ENCODE data around the gene PPP2R3A.
"Not testable (repeated sequence)": the region's sequence is repeated elsewhere in the genome, so short reads cannot be mapped to it uniquely, and the experiment has no call there.

PPP2R3A gene

DNA sequence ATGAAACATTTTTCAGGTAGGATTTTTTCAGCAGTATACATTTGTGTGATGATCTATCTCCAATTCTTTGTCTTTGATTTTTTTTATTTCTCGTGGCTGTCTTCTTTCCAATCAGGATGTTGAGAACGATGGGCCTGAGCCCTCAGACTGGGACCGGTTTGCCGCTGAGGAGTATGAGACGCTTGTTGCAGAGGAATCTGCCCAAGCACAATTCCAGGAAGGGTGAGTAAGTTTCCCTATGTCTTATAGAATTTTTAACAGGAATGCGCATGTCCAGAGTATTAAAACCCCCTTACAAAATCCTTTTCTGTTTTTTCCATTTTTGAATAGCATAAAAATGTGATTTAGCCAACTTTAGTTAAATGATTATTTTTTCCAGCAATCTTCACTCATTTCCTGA lies 140.6 kb downstream of the PPP2R3A start:
- no peak for DNase-seq (ENCODE audit: low read depth)

DNA sequence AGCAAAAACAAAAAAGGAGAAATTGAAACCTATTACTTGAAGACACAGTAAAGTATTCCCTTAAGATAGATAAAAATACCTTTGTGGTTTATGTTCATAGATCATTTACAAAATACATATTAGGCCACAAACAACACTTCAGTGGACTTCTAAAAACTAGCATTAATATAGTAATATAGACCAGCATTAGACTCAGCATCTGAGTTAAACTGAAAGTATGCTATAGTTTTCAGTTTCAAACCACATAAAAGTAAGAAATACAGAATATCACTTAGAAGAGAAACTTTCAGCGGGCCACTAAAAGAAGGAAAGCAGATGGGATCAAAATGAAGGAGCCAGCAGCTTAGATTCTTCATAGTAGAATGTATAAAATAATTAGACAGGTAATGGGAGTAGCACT lies 144.0 kb downstream of the PPP2R3A start:
- DNase-seq (ENCODE audit: low read depth): no peak

DNA sequence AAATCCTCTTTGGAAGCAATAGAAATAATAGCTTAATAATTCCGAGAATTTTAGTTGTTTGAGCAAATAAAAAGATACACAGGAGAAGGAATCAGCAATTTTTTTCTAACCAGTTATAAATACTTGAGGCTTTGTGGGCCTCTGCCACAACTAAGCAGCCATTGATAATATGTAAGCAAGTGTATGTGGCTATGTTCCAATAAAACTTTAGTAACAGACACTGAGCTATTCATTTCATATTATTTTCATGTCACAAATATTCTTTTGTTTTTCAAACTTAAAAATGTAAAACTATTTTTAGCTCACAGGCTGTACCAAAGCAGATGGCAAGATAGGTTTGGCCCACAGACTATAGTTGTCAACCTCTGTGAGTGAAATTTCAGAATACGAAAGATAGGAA lies 145.0 kb downstream of the PPP2R3A start:
- DNase-seq (ENCODE audit: low read depth): no peak

GRCh38 chr3:136114421-136114820 lies 148.9 kb downstream of the PPP2R3A start:
- DNase-seq (ENCODE audit: low read depth): no peak

GRCh38 chr3:136119332-136119731 lies 153.8 kb downstream of the PPP2R3A start:
- not testable (repeated sequence) for DNase-seq (ENCODE audit: low read depth)

DNA sequence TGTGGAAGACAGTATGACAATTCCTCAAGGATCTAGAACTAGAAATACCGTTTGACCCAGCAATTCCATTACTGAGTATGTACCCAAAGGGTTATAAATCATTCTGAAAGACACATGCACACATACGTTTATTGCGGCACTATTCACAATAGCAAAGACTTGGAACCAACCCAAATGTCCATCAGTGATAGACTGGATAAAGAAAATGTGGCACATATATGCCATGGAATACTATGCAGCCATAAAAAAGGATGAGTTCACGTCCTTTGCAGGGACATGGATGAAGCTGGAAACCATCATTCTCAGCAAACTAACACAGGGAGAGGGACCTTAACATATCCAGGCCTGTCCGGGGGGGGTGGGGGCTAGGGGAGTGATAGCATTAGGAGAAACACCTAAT lies 154.3 kb downstream of the PPP2R3A start:
- not testable (repeated sequence) for DNase-seq (ENCODE audit: low read depth)

DNA sequence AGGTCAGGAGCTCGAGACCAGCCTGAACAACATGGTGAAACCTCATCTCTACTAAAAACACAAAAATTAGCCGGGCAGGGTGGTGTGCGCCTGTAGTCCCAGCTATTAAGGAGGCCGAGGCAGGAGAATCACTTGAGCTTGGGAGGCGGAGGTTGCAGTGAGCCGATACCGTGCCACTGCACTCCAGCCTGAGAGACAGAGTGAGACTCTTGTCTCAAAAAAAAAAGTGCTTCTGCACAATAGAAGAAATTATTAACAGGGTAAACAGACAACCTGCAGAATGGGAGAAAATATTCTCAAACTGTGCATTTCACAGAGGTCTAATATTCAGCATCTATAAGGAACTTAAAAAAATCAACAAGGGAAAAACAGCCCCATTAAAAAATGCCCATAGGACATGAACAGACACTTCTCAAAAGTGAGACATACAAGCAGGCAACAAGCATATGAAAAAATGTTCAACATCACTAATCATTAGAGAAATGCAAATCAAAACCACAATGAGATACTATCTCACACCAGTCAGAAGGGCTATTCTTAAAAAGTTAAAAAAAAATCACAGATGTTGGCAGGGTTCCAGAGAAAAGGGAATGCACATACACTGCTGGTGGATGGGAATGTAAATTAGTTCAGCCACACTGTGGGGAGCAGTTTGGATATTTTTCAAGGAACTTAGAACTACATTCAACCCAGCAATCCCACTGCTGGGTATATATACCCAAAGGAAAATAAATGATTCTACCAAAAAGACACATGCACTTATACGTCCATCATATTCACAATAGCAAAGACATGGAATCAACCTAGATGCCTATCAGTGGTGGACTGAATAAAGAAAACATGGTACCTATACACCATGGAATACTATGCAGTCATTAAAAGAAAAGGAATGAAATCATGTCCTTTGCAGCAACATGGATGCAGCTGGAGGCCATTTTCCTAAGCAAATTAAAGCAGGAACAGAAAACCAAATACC lies 155.1 kb downstream of the PPP2R3A start:
- DNase-seq (ENCODE audit: low read depth): no peak

DNA sequence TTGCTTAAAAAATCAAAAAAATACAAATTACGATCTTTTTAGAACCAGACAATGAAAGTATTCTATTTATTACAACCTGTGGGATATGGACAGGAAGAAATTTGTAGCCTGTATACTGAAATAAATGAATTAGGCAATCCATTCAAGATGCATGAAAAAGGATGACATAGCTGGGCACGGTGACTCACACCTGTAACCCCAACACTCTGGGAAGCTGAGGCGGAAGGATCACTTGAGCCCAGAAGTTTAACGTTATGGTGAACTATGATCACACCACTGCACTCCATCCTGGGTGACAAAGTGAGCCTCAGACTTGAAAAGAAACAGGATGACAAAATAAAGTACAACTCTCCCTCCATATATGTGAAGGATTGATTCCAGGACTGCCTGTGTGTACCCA lies 156.5 kb downstream of the PPP2R3A start:
- DNase-seq (ENCODE audit: low read depth): no peak

DNA sequence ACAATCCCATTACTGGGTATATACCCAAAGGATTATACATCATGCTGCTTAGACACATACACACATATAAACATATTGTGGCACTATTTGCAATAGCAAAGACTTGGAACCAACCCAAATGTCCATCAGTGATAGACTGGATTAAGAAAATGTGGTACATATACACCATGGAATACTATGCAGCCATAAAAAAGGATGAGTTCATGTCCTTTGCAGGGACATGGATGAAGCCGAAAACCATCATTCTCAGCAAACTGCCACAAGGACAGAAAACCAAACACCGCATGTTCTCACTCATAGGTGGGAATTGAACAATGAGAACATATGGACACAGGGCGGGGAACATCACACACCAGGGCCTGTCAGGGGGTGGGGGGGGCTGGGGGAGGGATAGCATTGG lies 166.1 kb downstream of the PPP2R3A start:
- not testable (repeated sequence) for DNase-seq (ENCODE audit: low read depth)

GRCh38 chr3:136134091-136134490 lies 168.6 kb downstream of the PPP2R3A start:
- DNase-seq (ENCODE audit: low read depth): no peak

- no peak for DNase-seq (ENCODE audit: low read depth)
These were observed 169.7 kb downstream of the PPP2R3A start for GRCh38 chr3:136135039-136135802.

- DNase-seq (ENCODE audit: low read depth): no peak
These were observed 170.9 kb downstream of the PPP2R3A start for GRCh38 chr3:136136454-136136853.

DNA sequence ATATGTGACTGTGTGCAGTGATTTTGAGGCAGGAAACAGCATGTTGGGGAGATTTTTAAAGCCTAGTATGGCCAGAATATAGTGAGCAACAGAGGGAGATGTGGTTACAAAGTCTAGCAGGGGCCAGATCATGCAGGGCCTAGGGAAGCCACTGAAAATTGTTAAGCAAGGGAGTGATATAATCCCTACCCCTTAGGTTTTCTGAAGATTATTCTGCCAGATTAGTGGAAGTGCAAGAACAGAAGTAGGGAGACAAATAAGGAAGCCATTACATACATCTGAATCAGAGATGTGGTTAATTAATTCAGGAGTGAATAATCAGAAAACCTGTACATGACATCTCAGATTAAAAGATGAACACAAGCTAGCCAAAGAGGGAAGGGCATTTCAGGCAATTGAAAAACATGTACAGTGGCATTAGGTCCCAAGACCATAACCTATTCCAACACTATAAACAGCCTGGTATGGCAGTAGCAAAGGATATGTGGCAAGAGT lies 175.8 kb downstream of the PPP2R3A start:
- DNase-seq (ENCODE audit: low read depth): no peak

GRCh38 chr3:136141891-136142290 lies 176.4 kb downstream of the PPP2R3A start:
- no peak for DNase-seq (ENCODE audit: low read depth)

DNA sequence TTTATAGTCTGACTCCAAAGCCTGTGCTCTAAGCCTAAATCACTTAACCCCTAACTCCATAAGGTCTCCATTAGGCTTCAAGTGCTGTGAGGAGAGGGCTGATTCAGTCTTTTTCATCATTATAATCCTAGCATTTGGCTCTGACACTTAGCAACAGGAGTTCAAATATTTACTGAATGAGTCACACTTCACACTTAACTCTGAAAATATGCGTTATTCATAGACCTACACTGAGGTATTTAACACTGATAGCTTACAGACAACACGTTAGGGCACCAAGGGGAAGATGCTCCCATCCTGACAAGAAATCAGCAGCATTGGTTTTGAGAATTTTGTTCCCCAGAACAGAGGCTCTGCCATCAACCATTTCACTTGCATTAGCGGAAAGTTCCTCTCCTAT lies 177.1 kb downstream of the PPP2R3A start:
- DNase-seq (ENCODE audit: low read depth): peak; percentile 71

DNA sequence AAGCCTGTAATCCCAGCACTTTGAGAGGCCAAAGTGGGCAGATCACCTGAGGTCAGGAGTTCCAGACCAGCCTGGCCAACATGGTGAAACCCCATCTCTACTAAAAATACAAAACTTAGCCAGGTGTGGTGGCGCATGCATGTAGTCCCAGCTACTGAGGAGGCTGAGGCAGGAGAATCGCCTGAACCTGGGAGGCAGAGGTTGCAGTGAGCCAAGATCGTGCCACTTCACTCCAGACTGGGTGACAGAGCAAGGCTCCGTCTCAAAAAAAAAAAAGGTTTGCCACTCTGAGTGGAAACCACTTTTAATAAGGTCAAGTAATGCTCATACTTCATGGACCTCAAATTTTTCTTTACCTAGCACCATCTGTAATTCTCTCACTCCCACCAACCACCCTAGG lies 178.9 kb downstream of the PPP2R3A start:
- not testable (repeated sequence) for DNase-seq (ENCODE audit: low read depth)

- DNase-seq (ENCODE audit: low read depth): no peak
These were observed 181.6 kb downstream of the PPP2R3A start for GRCh38 chr3:136146981-136147729.

DNA sequence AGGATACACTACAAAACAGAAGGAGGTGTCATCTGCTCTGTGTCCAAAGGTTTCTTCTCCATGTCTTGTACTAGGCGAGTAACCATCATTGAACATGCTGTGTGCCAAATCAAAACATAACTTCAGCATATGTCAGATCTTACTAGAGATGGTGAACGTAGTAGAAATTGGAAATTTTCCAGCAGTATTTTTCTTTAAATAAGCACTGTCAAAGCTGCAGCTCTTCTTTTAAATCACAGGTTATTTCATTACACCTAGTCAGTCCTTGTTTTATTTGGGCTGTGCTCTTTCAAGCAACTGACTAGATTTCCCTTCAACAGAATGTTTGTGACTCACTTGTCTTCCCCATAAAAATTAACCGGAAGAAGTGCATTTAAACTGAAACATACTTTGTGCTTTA lies 184.1 kb downstream of the PPP2R3A start:
- no peak for DNase-seq (ENCODE audit: low read depth)

- DNase-seq (ENCODE audit: low read depth): no peak
These were observed 185.7 kb downstream of the PPP2R3A start for GRCh38 chr3:136151219-136151618.

- DNase-seq (ENCODE audit: low read depth): no peak
These were observed 186.8 kb downstream of the PPP2R3A start for GRCh38 chr3:136152176-136152843.

- no peak for DNase-seq (ENCODE audit: low read depth)
These were observed 187.4 kb downstream of the PPP2R3A start for GRCh38 chr3:136152963-136153362.

- DNase-seq (ENCODE audit: low read depth): no peak
These were observed 196.0 kb downstream of the PPP2R3A start for GRCh38 chr3:136161516-136161915.

Data from HS-27A (cell line).